GM21526 (cell line): ENCODE results near the gene CCDC144A.
"Not testable (repeated sequence)": the region's sequence is repeated elsewhere in the genome, so short reads cannot be mapped to it uniquely, and the experiment has no call there.

ENCODE experiments used
- ATAC-seq: cut with Tn5 transposase; IDR thresholded peaks from one replicate; pipeline ENCODE4 v1.9.1; 2021; ENCODE audit warnings: moderate library complexity; ENCODE audit not compliant: unreplicated experiment, low FRiP score

CCDC144A gene

DNA sequence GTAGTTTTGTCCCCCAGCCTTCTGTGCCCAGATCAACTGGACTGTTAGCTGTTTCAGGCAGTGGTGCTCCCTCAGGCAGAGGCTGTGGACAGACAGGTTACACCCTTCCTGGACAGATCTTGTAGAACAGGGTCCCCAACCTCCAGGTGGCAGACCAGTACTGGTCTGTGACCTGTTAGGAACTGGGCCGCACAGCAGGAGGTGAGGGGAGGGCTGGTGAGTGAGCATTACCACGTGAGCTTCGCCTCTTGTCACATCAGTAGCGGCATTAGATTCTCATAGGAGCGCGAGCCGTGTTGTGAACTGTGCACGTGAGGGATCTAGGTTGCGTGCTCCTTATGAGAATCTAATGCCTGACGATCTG, 61.9 kb downstream of the CCDC144A start:
- ATAC-seq: not testable (repeated sequence)

DNA sequence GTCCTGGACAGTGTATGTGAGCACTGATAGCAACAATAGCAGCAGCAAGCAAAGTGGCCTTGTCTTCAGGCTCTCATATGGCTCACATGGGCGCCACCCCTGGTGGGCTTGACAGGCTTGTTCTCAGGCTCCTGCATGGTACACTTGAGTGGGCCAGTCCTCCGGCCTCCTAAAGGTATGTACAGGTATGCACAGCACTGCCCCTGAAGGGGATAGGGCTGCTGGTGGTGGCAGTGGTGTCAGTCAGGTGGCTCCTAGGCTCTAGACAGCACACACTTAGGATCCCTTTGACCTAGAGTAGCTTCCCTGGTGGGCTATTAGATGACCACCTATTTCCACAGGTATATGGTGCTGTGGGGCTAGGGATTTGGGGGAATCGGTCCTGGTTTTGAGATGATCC, 67.5 kb downstream of the CCDC144A start:
- not testable (repeated sequence) for ATAC-seq

DNA sequence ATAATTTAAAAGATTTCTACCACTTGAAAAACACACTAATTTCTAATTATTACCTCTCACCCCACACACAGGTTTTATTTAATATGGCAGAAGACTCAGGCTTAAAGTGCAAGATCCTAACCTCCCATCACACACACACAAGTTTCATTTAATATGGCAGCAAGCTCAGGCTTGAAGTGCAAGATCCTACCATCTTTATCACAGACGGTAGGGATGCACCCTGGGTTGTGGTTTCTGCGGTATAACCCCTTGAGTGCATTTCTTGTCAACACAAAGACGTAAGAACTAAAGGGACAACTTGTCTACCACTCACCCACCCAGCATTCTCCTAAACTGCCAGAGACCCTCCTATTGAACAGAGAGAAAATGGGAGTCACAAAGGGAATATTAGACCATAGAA, 68.1 kb downstream of the CCDC144A start:
- ATAC-seq: not testable (repeated sequence)

DNA sequence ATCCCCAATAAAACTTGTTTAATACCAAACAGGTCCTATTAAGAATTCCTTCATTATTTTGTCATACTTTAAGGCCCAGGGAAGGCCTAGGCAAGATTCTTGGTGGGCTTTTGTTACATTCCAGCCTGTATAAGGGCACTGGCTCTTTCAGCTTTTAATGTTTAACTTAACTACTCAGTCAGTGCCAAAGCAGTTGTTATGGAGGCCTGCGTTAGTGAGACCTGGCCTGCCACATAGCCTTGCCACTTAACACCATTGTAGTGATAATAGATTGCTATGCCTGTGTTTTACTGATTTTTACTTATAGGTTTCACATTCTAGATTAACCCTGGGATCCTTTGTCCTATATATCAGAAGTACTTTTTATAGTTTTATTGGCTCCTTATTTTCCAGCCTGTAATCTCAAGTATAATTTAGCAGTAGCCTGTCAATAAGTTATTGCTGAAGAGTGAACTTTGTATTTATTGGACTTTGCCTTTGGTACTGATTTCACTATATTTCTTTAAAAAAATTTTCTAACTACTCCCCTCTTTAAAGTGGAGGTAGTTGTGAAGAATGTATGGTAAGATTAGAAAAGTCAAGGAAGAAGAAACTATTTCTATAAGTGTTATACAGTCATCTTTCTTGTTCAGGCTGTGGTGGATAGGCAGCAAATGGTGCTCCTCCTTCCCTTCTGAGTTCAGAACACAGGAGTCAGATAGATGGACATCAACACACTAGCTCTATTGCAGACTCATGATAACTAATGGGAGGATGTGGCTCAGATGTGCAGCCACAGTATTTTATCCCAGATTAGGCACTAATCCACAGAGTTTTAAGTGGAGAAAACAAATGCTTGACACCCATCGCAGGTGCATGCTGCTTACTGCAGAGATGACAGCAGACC, 78.5 kb downstream of the CCDC144A start:
- ATAC-seq: not testable (repeated sequence)

DNA sequence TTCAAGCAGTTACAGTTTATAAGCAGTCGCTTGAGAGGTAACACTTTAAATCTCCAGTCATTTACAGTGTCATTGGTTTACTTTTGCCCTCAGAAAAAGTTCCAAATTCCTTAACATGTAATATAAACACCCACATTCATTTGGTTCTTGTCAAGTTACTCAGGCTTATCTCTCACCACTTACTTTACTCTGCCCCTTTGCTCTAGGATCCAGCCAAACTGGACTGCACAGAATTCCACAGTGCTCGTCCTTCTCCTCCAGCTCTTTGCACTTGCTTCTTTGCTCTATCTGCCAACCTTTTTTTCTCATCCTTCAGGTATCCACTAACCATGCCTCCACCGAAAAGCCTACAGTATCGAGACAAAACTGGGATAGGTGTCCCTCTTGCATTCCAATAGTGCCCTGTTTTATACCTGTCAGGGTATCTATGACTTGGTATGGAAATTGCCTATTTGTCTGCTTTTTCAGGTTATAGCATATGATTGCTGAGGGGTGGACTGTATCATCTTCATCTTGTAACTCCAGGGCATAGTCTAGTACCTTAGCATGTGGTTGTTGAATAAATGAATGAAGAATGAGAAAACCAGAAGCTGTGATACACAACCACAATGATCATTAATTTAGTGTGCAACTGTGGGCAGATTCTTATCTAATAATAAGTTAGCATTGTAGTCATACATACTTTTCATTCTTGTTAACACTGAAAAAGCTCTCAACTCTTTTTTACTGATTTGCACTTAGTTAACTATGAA, 82.5 kb downstream of the CCDC144A start:
- not testable (repeated sequence) for ATAC-seq

DNA sequence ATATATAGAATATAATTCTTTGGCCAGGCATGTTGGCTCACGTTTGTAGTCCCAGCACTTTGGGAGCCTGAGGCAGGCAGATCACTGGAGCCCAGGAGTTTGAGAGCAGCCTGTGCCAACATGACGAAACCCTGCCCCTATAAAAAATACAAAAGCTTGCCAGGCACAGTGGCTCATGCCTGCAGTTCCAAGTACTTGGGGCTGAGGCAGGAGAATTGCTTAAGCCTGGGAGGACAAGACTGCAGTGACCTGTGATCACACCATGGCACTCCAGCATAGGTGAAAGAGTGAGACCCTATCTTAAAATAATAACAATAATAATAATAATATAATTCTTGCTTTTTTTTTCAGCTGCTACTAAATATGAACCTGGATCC, 83.1 kb downstream of the CCDC144A start:
- ATAC-seq: not testable (repeated sequence)

DNA sequence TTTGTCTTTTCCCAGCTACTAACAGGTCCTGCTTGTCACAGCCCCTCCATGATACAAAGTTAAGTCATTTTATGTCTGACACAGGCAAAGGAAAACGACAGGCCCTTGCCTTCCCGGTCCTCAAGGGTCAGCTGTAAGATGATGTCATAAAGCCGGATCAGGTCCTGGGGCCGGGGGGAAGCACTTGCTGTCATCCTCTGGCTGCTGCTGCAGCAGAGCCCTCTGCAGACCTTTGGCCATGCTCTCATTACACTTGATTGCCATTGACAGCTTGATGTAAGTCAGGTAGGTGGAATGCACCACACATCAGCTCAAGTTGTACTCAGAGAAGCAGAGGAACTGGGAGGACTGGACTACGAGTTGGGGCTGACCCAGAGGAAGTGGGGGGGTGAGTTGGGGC, 97.8 kb downstream of the CCDC144A start:
- not testable (repeated sequence) for ATAC-seq

DNA sequence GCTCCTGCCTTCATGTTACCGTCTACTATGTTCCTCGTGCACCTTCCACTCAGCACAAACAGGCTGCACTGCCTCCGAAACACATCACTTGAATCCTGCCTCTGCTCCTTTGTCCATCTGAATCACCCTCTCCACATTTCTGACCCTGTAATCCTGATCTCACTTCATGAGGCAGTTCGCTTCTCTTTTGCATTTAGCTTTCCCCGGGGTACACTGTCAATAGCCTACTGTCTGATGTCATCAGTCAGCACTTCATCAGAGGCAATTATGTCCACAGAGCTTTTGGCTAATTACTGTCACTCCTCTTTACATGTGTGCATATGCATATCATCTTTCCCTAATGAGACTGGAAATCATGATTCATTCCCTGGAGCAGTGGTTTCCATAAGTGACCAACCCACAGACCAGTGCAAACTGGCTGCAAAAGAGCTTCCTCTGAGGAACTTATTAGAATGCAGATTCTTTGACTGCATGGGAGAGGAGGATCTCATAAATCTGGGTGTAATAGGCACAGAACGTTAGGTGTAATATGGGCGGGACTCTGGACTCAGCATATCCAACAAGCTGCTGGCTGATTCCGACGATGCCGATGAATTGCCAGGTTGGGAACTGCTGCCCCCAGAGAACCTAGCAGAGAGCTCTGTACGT, 99.0 kb downstream of the CCDC144A start:
- not testable (repeated sequence) for ATAC-seq

DNA sequence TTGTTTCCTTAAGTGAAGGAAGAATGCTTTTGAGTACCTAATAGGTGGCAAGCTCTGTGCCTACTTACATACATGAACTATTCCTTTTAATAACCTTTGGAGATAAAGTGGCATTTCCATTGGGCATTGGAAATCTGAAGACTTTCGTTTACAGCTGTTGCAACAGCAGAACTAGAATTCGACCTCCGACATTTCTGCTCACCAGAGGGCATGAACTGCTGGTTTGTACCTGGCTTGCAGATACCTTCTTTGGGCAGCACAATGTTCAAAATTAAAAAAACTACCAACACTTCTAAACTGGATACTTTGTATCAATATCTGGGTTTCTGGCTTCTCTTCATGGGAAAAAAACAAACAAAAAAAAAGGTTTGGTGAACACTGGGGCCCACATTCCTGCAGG, 99.6 kb downstream of the CCDC144A start:
- ATAC-seq: not testable (repeated sequence)

DNA sequence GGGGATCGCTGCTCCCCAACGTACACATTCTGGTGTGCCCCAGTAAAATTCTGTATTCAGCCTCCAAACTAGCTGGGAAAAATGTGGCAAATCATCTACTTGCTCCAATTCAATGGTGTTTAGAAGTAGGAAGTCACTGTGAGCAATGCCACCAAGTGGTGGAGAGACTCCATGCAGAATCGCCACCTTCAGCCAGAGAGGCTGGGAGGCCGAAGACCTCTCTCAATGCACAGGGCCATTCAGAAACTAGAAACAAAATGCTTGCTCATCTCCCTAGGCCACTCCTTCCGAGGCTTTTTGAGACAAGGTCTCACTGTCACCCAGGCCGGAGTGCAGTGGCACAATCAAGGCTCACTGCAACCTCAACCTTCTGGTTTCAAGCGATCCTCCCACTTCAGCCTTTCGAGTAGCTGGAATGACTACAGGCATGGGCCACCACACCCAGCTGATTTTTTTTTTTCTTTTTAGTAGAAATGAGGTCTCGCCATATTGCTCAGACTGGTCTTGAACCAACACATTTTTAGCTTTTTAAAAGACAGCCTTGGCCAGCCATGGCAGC, 100.4 kb downstream of the CCDC144A start:
- not testable (repeated sequence) for ATAC-seq

DNA sequence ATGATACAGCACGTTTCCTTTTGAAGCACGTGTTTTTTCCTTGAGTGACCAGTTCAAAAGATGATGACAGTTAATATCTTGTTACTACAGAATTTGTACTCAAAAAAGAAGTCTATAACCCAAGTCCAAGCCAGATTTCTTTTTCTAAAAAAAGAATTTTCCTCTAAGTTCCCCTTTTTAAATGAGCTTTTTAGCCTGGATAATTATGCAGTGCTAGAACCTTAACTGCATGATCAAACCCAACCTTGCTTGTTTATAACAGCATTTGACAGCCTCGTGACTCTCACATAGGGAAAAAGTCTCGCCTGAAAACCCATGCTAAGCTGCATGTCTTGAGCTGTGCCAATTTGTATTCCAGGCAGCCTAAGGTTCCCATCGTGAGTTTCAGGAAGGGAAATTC, 104.2 kb downstream of the CCDC144A start:
- ATAC-seq: not testable (repeated sequence)

DNA sequence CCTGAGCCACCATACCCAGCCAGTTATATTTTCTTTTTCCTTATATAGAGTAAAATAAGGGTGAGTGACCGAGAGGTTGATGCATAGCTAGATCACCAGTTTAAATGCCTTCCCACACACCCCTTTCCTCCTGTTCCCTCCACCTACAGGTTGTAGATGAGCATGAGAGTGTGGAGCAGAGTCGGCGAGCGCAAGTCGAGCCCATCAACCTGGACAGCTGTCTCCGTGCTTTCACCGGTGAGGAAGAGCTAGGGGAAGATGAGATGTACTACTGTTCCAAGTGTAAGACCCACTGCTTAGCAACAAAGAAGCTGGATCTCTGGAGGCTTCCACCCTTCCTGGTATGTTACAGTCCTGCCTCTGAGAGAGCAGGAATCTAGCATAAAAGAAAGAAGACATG, 105.9 kb downstream of the CCDC144A start:
- not testable (repeated sequence) for ATAC-seq

DNA sequence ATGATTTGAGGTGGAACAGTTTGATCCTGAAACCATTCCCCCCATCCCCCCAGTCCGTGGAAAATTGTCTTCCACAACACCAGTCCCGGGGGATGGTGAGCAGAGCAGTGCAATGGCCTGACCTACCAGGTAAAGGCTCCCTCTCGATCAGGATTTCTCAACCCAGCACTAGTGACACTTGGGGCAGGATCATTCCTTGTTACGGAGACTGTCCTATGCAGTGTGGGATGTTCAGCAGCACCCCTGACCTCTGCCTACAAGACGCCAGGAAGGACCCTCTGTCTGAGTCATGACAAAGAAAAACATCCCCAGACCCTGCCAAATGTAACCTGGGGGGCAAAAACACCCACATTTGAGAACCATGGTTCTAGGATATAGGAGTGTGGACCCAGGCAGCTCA, 114.8 kb downstream of the CCDC144A start:
- not testable (repeated sequence) for ATAC-seq

DNA sequence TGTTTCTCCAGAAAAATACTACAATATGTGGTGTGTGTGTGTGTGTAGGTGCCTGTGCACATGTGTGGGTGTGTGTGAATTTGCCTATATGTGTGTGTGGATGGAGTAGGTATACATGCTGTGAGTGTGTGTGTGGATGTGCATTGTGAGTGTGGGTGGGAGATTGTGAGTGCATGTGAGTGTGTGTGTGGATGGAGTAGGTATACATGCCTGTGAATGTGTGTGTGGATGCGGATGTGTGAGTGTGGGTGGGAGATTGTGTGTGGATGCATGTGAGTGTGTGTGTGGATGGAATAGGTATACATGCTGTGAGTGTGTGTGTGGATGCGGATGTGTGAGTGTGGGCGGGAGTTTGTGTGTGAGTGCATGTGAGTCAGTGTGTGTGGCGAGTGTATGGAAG, 116.6 kb downstream of the CCDC144A start:
- ATAC-seq: not testable (repeated sequence)

DNA sequence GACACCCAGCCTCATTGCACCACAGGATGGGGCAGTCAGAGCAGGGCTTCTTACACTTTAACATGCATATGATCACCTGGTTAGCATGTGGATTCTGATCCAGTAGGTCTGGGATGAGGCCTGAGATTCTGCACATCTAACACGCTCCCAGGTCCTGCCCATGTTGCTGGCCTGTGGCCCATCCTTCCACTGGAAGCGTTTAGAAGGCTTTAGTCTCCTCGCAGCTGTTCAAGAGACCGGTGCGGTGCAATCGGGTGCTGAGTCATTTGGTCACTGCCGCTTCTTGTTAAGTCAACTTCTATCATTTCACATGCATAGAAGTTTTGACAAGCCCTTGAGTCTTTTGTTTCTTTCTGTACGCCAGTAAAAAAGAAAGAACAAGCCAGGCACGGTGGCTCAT, 117.6 kb downstream of the CCDC144A start:
- not testable (repeated sequence) for ATAC-seq

DNA sequence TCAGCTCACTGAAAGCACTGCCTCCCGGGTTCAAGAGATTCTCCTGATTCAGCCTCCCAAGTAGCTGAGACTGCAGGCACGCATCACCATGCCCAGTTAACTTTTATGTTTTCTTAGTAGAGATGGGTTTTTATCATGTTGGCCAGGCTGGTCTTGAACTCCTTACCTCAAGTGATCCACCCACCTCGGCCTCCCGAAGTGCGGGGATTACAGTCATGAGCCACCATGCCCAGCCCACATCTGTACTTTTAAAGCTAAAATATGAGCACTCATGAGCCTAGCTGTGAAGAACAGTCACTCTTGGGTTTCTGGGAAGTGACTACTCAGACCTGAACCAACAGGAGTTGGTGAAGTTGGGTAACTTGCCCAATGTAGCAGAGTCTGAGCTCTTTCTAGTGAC, 120.2 kb downstream of the CCDC144A start:
- not testable (repeated sequence) for ATAC-seq

DNA sequence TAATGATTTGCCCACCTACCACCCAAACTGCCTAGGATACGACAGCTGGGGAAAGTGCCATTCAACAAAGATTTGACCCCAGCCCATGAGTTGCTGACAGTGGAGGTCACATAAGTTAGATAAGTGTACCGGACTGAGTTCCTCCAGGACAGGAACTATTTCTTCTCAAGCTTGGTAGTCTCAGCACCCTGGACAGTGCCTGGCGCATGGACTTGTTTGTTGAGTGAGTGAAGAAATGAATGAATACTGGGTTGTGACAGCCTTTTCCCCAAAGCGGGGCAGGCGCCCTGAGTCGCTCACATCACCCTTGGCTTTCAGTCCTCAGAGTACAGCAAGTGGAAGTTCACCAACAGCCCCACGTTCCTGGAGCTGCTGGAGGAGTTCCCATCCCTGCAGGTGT, 122.1 kb downstream of the CCDC144A start:
- not testable (repeated sequence) for ATAC-seq

DNA sequence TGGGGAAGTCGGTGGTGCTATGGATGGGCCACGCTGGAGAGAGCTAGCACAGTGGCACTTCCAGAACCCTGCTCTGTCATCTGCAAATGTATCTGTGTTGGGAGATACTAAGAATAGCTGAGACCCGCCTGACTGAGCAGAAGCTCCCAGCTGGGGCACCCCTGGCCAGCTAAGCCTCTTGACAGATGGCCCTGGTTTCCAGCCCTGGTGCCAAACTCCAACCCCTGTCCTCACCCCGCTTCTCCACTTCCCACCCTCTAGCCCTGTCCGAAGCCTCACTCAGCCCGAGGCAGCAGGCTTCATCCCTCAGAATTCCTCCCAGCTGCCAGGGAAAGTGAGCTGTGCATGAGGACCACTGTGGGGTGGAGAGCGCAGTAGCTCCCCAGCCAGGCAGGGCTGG, 124.4 kb downstream of the CCDC144A start:
- no peak for ATAC-seq

DNA sequence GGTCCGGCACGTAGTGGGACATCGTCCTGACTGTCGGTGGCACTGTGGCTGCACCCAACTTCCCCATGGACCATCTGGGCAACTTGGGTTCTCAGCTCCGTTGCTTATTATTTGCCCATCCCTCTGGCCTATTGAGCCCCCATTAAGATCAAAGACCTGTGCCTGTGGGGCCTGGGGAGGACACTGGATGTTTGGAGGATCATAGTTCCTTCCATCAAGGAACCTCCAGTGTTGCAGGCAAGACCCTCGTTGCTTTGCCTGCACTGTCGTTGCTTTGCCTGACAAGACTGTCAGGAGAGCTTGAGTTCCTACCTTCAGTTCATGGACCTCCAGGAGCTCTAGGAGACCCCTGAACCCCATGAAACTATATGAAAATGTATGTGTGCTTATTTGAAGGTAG, 127.2 kb downstream of the CCDC144A start:
- ATAC-seq: no peak

DNA sequence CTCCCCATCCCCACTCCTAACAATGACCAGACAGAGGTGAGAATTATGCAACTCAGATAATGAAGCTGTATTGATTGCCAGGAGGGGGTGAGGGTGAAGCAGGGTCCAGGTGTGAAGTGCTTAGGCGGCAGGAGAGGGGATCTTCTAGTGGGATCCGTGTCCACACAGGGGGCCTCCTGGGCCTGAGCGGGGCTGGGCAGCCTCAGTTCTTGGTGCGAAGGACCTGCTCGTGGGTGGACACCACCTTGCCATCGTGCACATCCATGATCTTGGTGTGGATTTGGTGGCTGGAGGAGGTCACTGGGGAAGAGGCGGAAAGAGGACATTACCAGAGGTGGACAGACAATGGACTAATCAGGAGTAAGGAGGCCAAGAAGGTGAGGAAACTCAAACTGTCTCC, 127.9 kb downstream of the CCDC144A start:
- not testable (repeated sequence) for ATAC-seq

DNA sequence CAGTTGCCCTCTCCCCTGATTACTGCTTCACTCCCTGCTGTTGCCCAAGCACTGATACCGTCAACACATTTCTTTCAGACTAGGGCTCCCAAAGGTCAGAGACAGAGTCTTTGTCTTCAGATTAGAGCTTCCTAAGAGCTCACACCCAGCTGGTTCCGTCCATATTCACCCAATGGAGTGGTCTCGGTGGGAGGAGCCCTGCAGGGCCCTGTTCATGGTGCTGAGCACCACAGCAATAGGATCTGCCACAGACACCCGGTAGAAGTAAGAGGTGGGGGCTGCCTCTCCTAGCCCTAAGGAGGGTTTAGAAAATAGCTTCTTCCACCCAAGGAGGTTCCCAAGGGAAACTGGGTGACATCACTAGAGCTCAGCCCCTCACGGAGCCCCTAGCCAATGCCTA, 128.3 kb downstream of the CCDC144A start:
- no peak for ATAC-seq
